HepG2 (cell line): ENCODE data around the gene TFPI. TPM values are rescaled to one million over a fixed set of nuclear protein-coding genes. Genes with fewer than 3 reads are reported as not detected.
A peak's percentile ranks its signal among the peaks of the same experiment; 100 is the strongest.

ENCODE experiments used
- CBX1 ChIP-seq: IDR thresholded peaks from one replicate; pipeline ENCODE4 v1.6.1; 2016; ENCODE audit warnings: antibody characterized with exemption, low read depth
- E2F5 ChIP-seq: sonication (generic); formaldehyde crosslinking; conservative IDR thresholded peaks from 2 replicates; pipeline ENCODE4 v1.4.0; 2020; ENCODE audit warnings: missing genetic modification reagents
- GTF2F1 ChIP-seq: fragments of 150-350 bp; IDR thresholded peaks from 2 replicates; pipeline ENCODE4 v1.6.1; 2014; ENCODE audit warnings: low read length
- KLF6 ChIP-seq: IDR thresholded peaks from 2 replicates; pipeline ENCODE4 v1.8.0; 2016; ENCODE audit warnings: missing biosample characterization, missing genetic modification reagents
- POLR2AphosphoS5 ChIP-seq: IDR thresholded peaks from 2 replicates; pipeline ENCODE4 v1.6.1; 2012; ENCODE audit warnings: low read depth, low read length
- PRMT3 ChIP-seq: sonication (generic); formaldehyde crosslinking; IDR thresholded peaks from 2 replicates; pipeline ENCODE4 v1.8.1; 2022; ENCODE audit warnings: low read depth, mild to moderate bottlenecking, moderate library complexity, missing genetic modification reagents, borderline replicate concordance
- SNAPC4 ChIP-seq: sonication (generic); formaldehyde crosslinking; IDR thresholded peaks from 2 replicates; pipeline ENCODE4 v1.4.0; 2020; ENCODE audit warnings: mild to moderate bottlenecking, missing genetic modification reagents
- STAT6 ChIP-seq: sonication (generic); formaldehyde crosslinking; IDR thresholded peaks from 2 replicates; pipeline ENCODE4 v1.4.0; 2020; ENCODE audit warnings: missing genetic modification reagents, mild to moderate bottlenecking, borderline replicate concordance
- TGIF2 ChIP-seq: IDR thresholded peaks from 2 replicates; pipeline ENCODE4 v1.6.1; 2016; ENCODE audit warnings: control low read depth, missing compliant biosample characterization
- ZBTB39 ChIP-seq: sonication (generic); formaldehyde crosslinking; IDR thresholded peaks from 2 replicates; pipeline ENCODE4 v1.5.0; 2020; ENCODE audit warnings: missing genetic modification reagents
- ZNF280D ChIP-seq: sonication (generic); formaldehyde crosslinking; IDR thresholded peaks from 2 replicates; pipeline ENCODE4 v1.5.1; 2020; ENCODE audit warnings: mild to moderate bottlenecking, missing genetic modification reagents
- ZNF552 ChIP-seq: sonication (generic); formaldehyde crosslinking; IDR thresholded peaks from 2 replicates; pipeline ENCODE4 v1.9.0; 2022; ENCODE audit warnings: missing genetic modification reagents, mild to moderate bottlenecking, borderline replicate concordance
- ZNF576 ChIP-seq: sonication (generic); formaldehyde crosslinking; IDR thresholded peaks from 2 replicates; pipeline ENCODE4 v1.4.0; 2020; ENCODE audit warnings: mild to moderate bottlenecking, missing genetic modification reagents
- polyA plus RNA-seq, 8 experiments: library from polyadenylated mRNA; depleted of rRNA in 3 of 8; stranded (reverse) in 7 of 8; unstranded in 1 of 8; fragments of >200 nt; fragmentation: Illumina TruSeq in 4 of 8; extraction: Trizol in 4 of 8; gene quantifications; 2 replicates each; pipeline versions ENCODE4 v1.2.1 to v1.2.3, GENCODE V29; 2011 to 2016; ENCODE audit warnings: low read depth in 4 of 8, missing spikeins in 1 of 8, mixed read lengths in 1 of 8; ENCODE audit not compliant: insufficient read depth in 1 of 8
- total RNA-seq, 5 experiments: library from RNA; depleted of rRNA; stranded (reverse); fragments of >200 nt; fragmentation: Illumina TruSeq; extraction: Trizol; gene quantifications; 2 replicates each; pipeline ENCODE4 v1.2.3, GENCODE V29; 2016; ENCODE audit warnings: low read depth in 1 of 5

TFPI gene
- total and polyA plus RNA-seq, 2 of the 13 experiments (the other 11 are each of a cell fraction or from before 2014, with no cell fraction given): 301 to 436 TPM

GRCh38 chr2:187509667-187510417 is 44.4 kb downstream of the TFPI start (continued):
- 0 out of 2 replicates have a peak, but pooled peaks have one; percentile 41 for TF ChIP-seq SNAPC4
- TF ChIP-seq ZNF280D (CRISPR knock-in tag): peak; percentile 87; the same call in 1 of the 2 replicates
- TF ChIP-seq KLF6 (CRISPR knock-in tag): 0 out of 2 replicates have a peak, but pooled peaks have one; percentile 16
- TF ChIP-seq CBX1: no peak
- TF ChIP-seq STAT6: peak; percentile 71
- TF ChIP-seq E2F5: no peak
- TF ChIP-seq POLR2AphosphoS5: peak; percentile 41
- peak; percentile 20; the same call in 1 of the 2 replicates for TF ChIP-seq GTF2F1
- 0 out of 2 replicates have a peak, but pooled peaks have one; percentile 86 for TF ChIP-seq PRMT3 (CRISPR knock-in tag)
- peak; percentile 62; the same call in 1 of the 2 replicates for TF ChIP-seq TGIF2 (CRISPR knock-in tag)
- TF ChIP-seq ZNF552 (CRISPR knock-in tag): peak; percentile 60; the same call in 1 of the 2 replicates
- 0 out of 2 replicates have a peak, but pooled peaks have one; percentile 65 for TF ChIP-seq ZBTB39 (CRISPR knock-in tag)
- TF ChIP-seq ZNF576 (CRISPR knock-in tag): no peak
